Adipocyte (in vitro differentiated cells): ENCODE results near the gene RNF121.
A peak's percentile ranks its signal among the peaks of the same experiment; 100 is the strongest.
"Not testable (repeated sequence)": the region's sequence is repeated elsewhere in the genome, so short reads cannot be mapped to it uniquely, and the experiment has no call there.

Experiments used
- DNase-seq: peaks from one replicate; pipeline ENCODE4 v3.0.0-alpha.2; 2015; ENCODE audit warnings: low read depth
- H3K27me3 ChIP-seq: replicated peaks from 2 replicates; pipeline ENCODE4 v1.7.0; 2013; ENCODE audit warnings: mild to moderate bottlenecking, low read length, moderate library complexity; ENCODE audit not compliant: control insufficient read depth, insufficient read depth
- H3K36me3 ChIP-seq: 2 replicates; pipeline ENCODE4 v1.7.0; 2013; ENCODE audit warnings: low read length, mild to moderate bottlenecking, moderate library complexity; ENCODE audit not compliant: control insufficient read depth, insufficient read depth, severe bottlenecking
- H3K4me1 ChIP-seq: 2 replicates; pipeline ENCODE4 v1.7.0; 2013; ENCODE audit warnings: mild to moderate bottlenecking, low read length, moderate library complexity; ENCODE audit not compliant: control insufficient read depth, insufficient read depth
- H3K4me3 ChIP-seq: 2 replicates; pipeline ENCODE4 v1.7.0; 2013; ENCODE audit warnings: mild to moderate bottlenecking, low read length, moderate library complexity
- H3K9ac ChIP-seq: 2 replicates; pipeline ENCODE4 v1.7.0; 2013; ENCODE audit warnings: mild to moderate bottlenecking, low read length, moderate library complexity
- H3K9me3 ChIP-seq: 2 replicates; pipeline ENCODE4 v1.7.0; 2013; ENCODE audit warnings: mild to moderate bottlenecking, low read length, moderate library complexity; ENCODE audit not compliant: control insufficient read depth

The RNF121 gene

DNA sequence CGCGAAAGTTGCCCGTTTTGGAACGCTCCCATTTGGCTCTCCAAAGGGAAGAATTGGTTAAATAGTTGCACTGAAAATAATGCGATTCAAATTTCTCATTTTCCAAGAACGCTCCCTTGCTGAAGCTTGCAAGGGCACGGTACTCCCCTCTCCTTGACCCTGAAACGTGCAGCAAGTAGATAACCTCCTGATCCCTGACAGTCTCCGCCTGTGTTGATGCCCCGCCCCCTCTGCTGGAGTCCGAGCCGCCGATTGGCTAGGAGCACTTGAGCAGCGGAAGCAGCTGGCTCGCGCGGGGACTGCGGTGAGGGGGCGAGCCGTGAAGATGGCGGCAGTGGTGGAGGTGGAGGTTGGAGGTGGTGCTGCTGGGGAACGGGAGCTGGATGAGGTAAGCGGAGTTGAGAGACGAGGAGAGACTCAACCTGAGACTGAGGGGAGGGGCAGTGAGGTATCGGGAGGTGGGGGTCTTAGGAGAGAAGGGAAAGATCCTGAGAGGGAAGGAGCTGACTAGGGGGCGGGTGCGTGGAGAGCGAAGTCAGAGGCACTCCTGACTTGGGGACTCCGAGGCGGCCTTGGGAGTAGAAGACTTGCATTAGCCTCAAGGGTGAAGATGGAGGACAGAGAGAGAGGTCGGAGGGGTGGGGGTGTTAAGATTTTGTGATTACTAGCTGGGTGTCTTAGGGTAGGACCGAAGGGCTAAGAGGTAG is at the start of gene RNF121:
Gene RNF121 (plus strand): TSS at position 310 of the 707 bp plus-strand sequence. CDS start 16 bp downstream, at position 326.
- Histone ChIP-seq H3K9me3 (no peaks in the 10 kb centered on the region), H3K27me3 (no peaks in the 10 kb centered on the region), H3K36me3 (no peaks in the 10 kb centered on the region), H3K9ac (peak within 1 kb of the TSS; percentile 91), H3K4me1 (peaks cover 24% of the 10 kb centered on the region), H3K4me3 (peak within 1 kb of the TSS; percentile 91)
- DNase-seq, result peak; percentile 99

DNA sequence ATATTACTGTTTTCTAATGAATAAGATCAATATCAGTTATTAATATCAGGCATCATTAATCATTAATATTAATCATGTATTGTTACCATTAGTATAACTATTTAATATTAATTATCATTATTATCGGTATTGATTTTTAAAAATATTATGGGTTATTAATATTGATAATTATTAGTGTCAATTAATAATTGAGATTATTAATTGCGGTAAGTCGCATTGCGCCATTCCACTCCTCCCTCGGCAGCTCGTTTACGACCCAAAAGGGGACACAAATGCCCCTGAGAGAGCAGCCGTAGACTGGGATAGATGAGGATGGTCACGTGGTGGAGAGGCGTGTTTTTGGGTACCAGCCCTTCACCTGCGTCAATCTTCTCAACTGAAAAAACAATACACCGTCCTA is 43.0 kb upstream of the RNF121 start:
- DNase-seq, H3K9ac ChIP-seq, H3K4me1 ChIP-seq, H3K36me3 ChIP-seq, H3K4me3 ChIP-seq, H3K9me3 ChIP-seq, H3K27me3 ChIP-seq: not testable (repeated sequence)

DNA sequence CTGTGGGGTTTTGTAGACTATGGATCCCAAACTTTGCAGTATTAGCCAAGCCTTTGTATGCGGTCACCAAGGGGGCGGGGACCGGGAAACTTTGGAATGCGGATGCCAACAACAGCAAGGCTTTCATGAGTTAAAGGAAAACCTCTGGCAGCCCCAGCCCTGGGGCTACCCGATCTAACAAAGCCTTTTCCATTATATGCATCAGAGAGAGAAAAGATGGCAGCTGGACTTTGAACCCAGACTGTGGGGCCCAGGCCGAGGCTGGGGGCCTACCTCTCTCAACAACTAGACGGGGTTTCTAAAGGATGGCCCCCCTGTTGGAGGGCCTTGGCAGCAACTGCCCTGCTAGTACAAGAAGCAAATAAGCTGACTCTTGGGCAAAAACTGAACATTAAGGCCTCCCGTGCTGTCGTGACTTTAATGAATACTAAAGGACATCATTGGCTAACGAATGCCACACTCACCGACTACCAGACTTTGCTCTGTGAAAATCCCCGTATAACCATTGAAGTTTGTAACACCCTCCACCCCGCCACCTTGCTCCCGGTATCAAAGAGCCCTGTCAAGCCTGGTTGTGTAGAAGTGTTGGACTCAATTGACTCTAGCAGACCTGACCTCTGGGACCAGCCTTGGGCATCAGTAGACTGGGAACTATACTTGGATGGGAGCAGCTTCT is 40.4 kb upstream of the RNF121 start:
- H3K27me3 ChIP-seq, H3K9me3 ChIP-seq, H3K4me3 ChIP-seq, H3K36me3 ChIP-seq, H3K4me1 ChIP-seq, H3K9ac ChIP-seq, DNase-seq: not testable (repeated sequence)

DNA sequence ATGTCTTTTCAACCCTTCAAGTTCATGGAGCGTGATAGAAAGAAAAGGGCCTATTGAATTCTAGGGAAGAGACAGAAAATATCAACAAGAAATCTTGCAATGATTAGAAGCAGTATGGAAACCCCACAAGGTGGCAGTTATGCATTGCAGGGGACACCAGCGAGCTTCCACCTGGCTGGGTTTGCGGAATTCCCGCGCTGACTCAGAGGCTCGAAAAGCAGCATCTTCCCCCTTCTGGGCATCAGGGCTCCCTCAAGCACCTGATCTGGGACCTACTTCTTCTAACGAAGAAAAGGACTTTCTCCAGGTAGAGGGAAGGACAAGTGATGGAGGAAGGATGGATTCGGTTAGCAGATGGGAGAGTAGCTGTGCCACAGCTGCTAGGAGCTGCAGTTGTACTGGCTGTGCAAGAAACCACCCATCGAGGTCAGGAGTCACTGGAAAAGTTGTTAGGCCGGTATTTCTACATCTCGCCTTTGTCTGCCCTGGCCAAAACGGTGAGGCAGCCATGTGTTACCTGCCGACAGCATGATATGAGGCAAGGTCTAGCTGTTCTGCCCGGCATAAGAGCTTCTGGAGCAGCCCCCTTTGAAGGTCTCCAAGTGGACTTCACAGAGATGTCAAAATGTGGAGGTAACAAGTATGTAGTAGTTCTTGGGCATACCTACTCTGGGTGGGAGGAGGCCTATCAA is 39.5 kb upstream of the RNF121 start:
- DNase-seq, H3K4me1 ChIP-seq, H3K27me3 ChIP-seq, H3K36me3 ChIP-seq, H3K9ac ChIP-seq, H3K4me3 ChIP-seq, H3K9me3 ChIP-seq: not testable (repeated sequence)

DNA sequence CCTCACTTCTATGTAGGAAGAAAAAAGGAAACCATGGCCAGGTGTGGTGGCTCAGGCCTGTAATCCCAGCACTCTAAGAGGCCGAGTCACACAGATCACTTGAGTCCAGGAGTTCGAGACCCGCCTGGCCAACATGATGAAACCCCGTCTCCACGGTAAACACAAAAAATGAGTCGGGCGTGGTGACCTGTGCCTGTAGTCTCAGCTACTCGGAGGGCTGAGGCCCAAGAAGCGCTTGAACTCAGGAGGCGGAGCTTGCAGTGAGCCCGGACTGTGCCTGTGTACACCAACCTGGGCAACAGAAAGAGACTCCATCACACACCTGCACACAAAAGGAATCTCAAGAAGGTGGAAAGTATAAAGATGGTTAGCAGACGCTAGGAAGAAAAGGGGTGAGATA is 32.9 kb upstream of the RNF121 start:
- H3K27me3 ChIP-seq, result no peaks in the 10 kb centered on the region
- no peaks in the 10 kb centered on the region for H3K36me3 ChIP-seq
- H3K9ac ChIP-seq, result no peak overlapping the region
- no peak for DNase-seq
- no peak overlapping the region for H3K4me3 ChIP-seq
- H3K9me3 ChIP-seq, result no peaks in the 10 kb centered on the region
- H3K4me1 ChIP-seq, result peaks cover 4% of the 10 kb centered on the region

DNA sequence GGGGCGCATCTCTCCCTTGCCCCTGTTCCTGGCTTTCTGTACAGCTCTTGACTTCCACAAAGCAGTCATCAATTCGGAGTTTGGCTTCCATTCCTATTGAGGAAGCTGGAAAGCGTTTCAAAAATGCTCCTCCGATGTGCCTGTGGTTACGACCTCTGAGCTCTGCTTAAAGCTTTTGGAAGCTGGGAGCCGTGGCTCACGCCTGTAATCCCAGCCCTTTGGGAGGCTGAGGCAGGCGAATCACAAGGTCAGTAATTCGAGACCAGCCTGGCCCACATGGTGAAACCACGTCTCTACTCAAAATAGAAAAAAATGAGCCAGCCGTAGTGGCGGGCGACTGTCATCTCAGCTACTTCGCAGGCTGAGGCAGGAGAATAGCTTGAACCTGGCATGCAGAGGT is 27.7 kb upstream of the RNF121 start:
- H3K4me1 ChIP-seq, result not testable (repeated sequence)

DNA sequence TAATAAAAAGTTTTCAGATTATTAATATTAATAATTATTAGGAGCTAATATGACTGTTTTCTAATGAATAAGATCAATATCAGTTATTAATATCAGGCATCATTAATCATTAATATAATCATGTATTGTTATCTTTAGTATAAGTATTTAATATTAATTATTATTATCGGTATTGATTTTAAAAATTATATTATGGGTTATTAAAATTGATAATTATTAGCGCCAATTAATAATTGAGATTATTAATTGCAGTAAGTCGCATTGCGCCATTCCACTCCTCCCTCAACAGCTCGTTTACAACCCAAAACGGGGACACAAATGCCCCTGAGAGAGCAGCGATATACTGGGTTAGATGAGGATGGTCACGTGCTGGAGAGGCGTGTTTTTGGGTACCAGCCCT is 20.6 kb upstream of the RNF121 start:
- Histone ChIP-seq H3K4me3 (no peak overlapping the region), H3K36me3 (no peaks in the 10 kb centered on the region), H3K9ac (no peak overlapping the region), H3K4me1 (no peaks in the 10 kb centered on the region), H3K9me3 (no peaks in the 10 kb centered on the region), H3K27me3 (no peaks in the 10 kb centered on the region)
- no peak for DNase-seq

More for the DNA sequence above, 27.7 kb upstream of the RNF121 start:
- H3K27me3 ChIP-seq, H3K4me3 ChIP-seq, H3K36me3 ChIP-seq, H3K9ac ChIP-seq, H3K9me3 ChIP-seq: not testable (repeated sequence)
- peak; percentile 29 for DNase-seq

DNA sequence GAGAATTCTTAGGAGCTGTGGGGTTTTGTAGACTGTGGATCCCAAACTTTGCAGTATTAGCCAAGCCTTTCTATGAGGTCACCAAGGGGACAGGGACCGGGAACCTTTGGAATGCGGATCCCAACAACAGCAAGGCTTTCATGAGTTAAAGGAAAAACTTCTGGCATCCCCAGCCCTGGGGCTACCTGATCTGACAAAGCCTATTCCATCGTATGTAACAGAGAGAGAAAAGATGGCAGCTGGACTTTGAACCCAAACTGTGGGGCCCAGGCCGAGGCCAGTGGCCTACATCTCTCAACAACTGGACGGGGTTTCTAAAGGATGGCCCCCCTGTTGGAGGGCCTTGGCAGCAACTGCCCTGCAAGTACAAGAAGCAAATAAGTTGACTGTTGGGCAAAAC is 18.1 kb upstream of the RNF121 start:
- not testable (repeated sequence) for DNase-seq, H3K27me3 ChIP-seq, H3K4me1 ChIP-seq, H3K9me3 ChIP-seq, H3K4me3 ChIP-seq, H3K9ac ChIP-seq
- peaks cover 11% of the 10 kb centered on the region for H3K36me3 ChIP-seq

DNA sequence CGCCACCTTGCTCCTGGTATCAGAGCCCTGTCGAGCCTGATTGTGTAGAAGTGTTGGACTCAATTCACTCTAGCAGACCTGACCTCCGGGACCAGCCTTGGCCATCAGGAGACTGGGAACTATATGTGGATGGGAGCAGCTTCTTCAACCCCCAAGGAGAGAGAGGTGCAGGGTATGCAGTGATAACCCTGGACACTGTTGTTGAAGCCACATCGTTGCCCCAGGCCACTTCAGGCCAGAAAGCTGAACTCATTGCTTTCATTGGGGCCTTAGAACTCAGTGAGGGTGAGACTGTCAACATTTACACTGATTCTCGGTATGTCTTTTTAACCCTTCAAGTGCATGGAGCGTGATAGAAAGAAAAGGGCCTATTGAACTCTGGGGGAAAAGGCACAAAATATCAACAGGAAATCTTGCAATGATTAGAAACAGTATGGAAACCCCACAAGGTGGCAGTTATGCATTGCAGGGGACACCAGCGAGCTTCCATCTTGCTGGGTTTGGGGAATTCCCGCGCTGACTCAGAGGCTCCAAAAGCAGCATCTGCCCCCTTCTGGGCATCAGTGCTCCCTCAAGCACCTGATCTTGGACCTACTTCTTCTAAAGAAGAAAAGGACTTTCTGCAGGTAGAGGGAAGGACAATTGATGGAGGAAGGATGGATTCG is 17.4 kb upstream of the RNF121 start:
- not testable (repeated sequence) for DNase-seq, H3K4me1 ChIP-seq, H3K9ac ChIP-seq, H3K9me3 ChIP-seq, H3K27me3 ChIP-seq, H3K4me3 ChIP-seq
- H3K36me3 ChIP-seq, result peaks cover 17% of the 10 kb centered on the region

DNA sequence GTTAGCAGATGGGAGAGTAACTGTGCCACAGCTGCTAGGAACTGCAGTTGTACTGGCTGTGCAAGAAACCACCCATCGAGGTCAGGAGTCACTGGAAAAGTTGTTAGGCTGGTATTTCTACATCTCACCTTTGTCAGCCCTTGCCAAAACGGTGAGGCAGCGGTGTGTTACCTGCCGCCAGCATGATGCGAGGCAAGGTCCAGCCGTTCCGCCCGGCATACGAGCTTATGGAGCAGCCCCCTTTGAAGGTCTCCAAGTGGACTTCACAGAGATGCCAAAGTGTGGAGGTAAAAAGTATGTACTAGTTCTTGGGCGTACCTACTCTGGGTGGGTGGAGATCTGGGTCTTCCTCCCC is 16.9 kb upstream of the RNF121 start:
- not testable (repeated sequence) for H3K4me3 ChIP-seq, H3K27me3 ChIP-seq, H3K9me3 ChIP-seq, H3K4me1 ChIP-seq, DNase-seq, H3K9ac ChIP-seq
- H3K36me3 ChIP-seq, result peaks cover 17% of the 10 kb centered on the region
